Endodermal cell (in vitro differentiated cells): ENCODE results near the gene F2RL3. TPM values are rescaled to one million over a fixed set of nuclear protein-coding genes. Genes with fewer than 3 reads are reported as not detected.
"Not testable (repeated sequence)": the region's sequence is repeated elsewhere in the genome, so short reads cannot be mapped to it uniquely, and the experiment has no call there.

ENCODE experiments used
- DNase-seq: peaks from one replicate; pipeline ENCODE4 v3.0.0-alpha.2; 2017
- H3K27ac ChIP-seq: 2 replicates; pipeline ENCODE4 v1.5.1; 2013; ENCODE audit warnings: mild to moderate bottlenecking, low read depth, low read length, moderate library complexity
- H3K27me3 ChIP-seq: 2 replicates; pipeline ENCODE4 v1.6.1; 2013; ENCODE audit warnings: mild to moderate bottlenecking, low read length, moderate library complexity; ENCODE audit not compliant: insufficient read depth, control insufficient read depth, poor library complexity, severe bottlenecking
- H3K36me3 ChIP-seq: 2 replicates; pipeline ENCODE4 v1.7.0; 2013; ENCODE audit warnings: mild to moderate bottlenecking, low read length, moderate library complexity; ENCODE audit not compliant: control insufficient read depth, insufficient read depth
- H3K4me1 ChIP-seq: one replicate; pipeline ENCODE4 v1.7.0; 2013; ENCODE audit warnings: low read length; ENCODE audit not compliant: control insufficient read depth, insufficient read depth
- H3K4me3 ChIP-seq: 2 replicates; pipeline ENCODE4 v1.5.1; 2013; ENCODE audit warnings: mild to moderate bottlenecking, low read length, moderate library complexity
- H3K9ac ChIP-seq: 2 replicates; pipeline ENCODE4 v1.6.1; 2013; ENCODE audit warnings: mild to moderate bottlenecking, low read length, moderate library complexity; ENCODE audit not compliant: poor library complexity, severe bottlenecking; ENCODE audit errors: extremely low read depth
- H3K9me3 ChIP-seq: 2 replicates; pipeline ENCODE4 v1.6.1; 2013; ENCODE audit warnings: mild to moderate bottlenecking, low read length, moderate library complexity; ENCODE audit not compliant: control insufficient read depth
- H3K27ac Mint-ChIP-seq: 2 replicates; pipeline ENCODE4 v1.8.0; 2020; ENCODE audit warnings: mixed read lengths
- H3K27me3 Mint-ChIP-seq: 2 replicates; pipeline ENCODE4 v1.8.0; 2021; ENCODE audit warnings: mild to moderate bottlenecking, mixed read lengths; ENCODE audit not compliant: insufficient read depth
- H3K36me3 Mint-ChIP-seq: 2 replicates; pipeline ENCODE4 v1.8.0; 2020; ENCODE audit warnings: low read depth, mixed read lengths
- H3K4me1 Mint-ChIP-seq: 2 replicates; pipeline ENCODE4 v1.8.0; 2020; ENCODE audit warnings: mixed read lengths
- H3K4me3 Mint-ChIP-seq: 2 replicates; pipeline ENCODE4 v1.8.0; 2020; ENCODE audit warnings: mild to moderate bottlenecking, moderate library complexity, mixed read lengths
- H3K9me3 Mint-ChIP-seq: 2 replicates; pipeline ENCODE4 v1.8.0; 2020; ENCODE audit warnings: mild to moderate bottlenecking, mixed read lengths
- WGBS, 2 experiments: methylation state at CpG; one replicate each; pipeline versions ENCODE4 v1.1.5 to v1.1.7; 2013; ENCODE audit warnings: missing lambda C conversion rate in 2 of 2, mixed read lengths in 1 of 2; ENCODE audit not compliant: insufficient coverage in 1 of 2, insufficient read length in 1 of 2; 5-methylcytosine and 5-hydroxymethylcytosine counted together
- total RNA-seq, 2 donors: library from RNA; stranded (reverse); fragmentation: NEBNext Ultra II Directional in 1 of 2; extraction: Animal tissue kit (Norgen Biotek cat#: 25700) in 1 of 2; gene quantifications; 2 replicates in 1 of 2; 3 replicates in 1 of 2; pipeline ENCODE4 v1.2.1, GENCODE V29; 2021
- TF ChIP-seq, protein P1 (sequence below): fragments of 200-600 bp; sonication (generic); conservative IDR thresholded peaks from 2 replicates; pipeline ENCODE4 v1.5.0; 2021; ENCODE audit warnings: antibody characterized with exemption, mild to moderate bottlenecking

F2RL3 gene
- total RNA-seq, 2 donors from 2014 or later, result not detected

DNA sequence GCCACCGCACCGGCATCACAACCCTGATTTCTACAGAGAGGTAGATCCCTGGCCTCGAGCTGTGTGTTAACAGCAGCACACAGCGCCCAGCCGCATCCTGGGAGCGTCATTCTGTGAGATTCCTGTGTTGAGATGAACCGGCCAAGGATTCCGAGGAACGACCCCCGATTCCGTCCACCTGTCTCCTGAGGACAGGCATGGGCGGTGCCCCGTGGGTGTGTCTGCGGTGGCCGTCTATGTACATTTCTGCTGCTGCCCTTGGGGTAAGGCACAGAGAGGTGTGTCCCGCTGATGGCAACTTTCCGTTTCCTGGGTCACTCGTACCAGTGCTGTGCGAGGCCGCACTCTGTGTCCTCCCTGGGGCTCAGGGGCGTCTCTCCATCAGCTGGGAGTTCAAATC is 16.1 kb upstream of the F2RL3 start:
- H3K4me3 Mint-ChIP-seq, result no peak overlapping the region
- no peaks in the 10 kb centered on the region for H3K4me1 Mint-ChIP-seq
- TF ChIP-seq, protein P1, sequence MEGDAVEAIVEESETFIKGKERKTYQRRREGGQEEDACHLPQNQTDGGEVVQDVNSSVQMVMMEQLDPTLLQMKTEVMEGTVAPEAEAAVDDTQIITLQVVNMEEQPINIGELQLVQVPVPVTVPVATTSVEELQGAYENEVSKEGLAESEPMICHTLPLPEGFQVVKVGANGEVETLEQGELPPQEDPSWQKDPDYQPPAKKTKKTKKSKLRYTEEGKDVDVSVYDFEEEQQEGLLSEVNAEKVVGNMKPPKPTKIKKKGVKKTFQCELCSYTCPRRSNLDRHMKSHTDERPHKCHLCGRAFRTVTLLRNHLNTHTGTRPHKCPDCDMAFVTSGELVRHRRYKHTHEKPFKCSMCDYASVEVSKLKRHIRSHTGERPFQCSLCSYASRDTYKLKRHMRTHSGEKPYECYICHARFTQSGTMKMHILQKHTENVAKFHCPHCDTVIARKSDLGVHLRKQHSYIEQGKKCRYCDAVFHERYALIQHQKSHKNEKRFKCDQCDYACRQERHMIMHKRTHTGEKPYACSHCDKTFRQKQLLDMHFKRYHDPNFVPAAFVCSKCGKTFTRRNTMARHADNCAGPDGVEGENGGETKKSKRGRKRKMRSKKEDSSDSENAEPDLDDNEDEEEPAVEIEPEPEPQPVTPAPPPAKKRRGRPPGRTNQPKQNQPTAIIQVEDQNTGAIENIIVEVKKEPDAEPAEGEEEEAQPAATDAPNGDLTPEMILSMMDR, result no peak
- H3K27me3 Mint-ChIP-seq, result no peaks in the 10 kb centered on the region
- 95 to 97% methylated on average over 21 of the region's 21 CpGs for whole genome bisulfite sequencing, 2 experiments
- peaks cover 61% of the 10 kb centered on the region for H3K36me3 Mint-ChIP-seq
- no peak overlapping the region for H3K9ac ChIP-seq
- H3K9me3 ChIP-seq, result no peaks in the 10 kb centered on the region
- no peak overlapping the region for H3K27ac Mint-ChIP-seq
- no peaks in the 10 kb centered on the region for H3K9me3 Mint-ChIP-seq
- peaks cover 36% of the 10 kb centered on the region for H3K36me3 ChIP-seq
- H3K27me3 ChIP-seq, result no peaks in the 10 kb centered on the region
- DNase-seq, result no peak
- H3K4me3 ChIP-seq, result no peak overlapping the region
- no peaks in the 10 kb centered on the region for H3K4me1 ChIP-seq
- no peak overlapping the region for H3K27ac ChIP-seq

DNA sequence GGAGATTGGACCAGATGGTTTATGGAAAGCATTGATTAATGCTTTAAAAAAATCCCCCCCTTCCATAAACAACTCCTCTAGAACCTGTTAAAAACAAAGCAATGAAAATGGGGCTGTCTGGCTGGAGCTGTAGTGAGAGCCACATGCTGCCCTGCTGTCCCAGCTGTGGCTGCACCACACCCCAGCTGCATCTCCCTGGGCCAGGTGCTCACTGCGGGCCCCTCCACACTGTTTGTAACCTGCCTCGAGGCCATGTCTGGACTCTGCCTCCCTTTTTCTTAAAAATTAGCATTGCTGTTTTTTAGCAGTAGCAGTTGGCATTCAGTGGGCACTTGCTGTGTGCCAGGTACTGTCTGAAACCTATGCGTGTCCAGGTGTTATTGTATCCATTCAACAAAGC is 15.2 kb upstream of the F2RL3 start:
- WGBS, 2 experiments, result 90 to 96% methylated on average over 3 of the region's 3 CpGs
- H3K27ac Mint-ChIP-seq, result peak overlapping the region; percentile 78
- no peaks in the 10 kb centered on the region for H3K9me3 ChIP-seq

DNA sequence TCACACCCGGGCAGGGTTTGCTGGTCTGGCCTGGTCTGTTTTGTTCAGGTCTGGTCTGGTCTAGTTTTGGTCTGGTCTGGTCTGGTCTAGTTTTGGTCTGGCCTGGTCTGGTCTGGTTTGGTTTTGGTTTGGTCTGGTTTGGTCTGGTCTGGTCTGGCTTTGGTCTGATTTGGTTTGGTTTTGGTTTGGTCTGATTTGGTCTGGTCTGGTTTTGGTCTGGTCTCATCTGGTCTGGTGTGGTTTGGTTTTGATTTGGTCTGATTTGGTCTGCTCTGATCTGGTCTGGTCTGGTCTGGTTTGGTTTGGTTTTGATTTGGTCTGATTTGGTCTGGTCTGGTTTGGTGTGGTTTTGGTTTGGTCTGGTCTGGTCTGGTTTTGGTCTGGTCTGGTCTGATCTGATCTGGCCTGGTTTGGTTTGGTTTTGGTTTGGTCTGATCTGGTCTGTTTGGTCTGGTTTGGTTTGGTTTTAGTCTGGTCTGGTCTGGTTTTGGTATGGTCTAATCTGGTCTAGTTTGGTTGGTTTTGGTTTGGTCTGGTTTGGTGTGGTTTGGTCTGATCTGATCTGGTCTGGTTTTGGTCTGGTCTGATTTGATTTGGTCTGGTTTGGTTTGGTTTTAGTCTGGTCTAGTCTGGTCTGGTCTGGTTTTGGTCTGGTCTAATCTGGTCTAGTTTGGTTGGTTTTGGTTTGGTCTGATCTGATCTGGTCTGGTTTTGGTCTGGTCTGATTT is 14.4 kb upstream of the F2RL3 start:
- Histone ChIP-seq H3K9ac (peak overlapping the region; percentile 16), H3K4me3 (no peak overlapping the region), H3K27ac (peak overlapping the region; percentile 36), H3K9me3 (no peaks in the 10 kb centered on the region), H3K36me3 (peaks cover 38% of the 10 kb centered on the region), H3K4me1 (no peaks in the 10 kb centered on the region), H3K27me3 (no peaks in the 10 kb centered on the region)
- Mint-ChIP-seq H3K9me3 (no peaks in the 10 kb centered on the region), H3K4me1 (no peaks in the 10 kb centered on the region), H3K27ac (peak overlapping the region; percentile 78), H3K36me3 (peaks cover 57% of the 10 kb centered on the region), H3K4me3 (no peak overlapping the region), H3K27me3 (no peaks in the 10 kb centered on the region)
- DNase-seq, result no peak
- whole genome bisulfite sequencing, 2 experiments, result 67 to 100% methylated on average over 1 of the region's 1 CpG
- TF ChIP-seq, protein P1, result no peak

More for the DNA sequence above, 15.2 kb upstream of the F2RL3 start:
- no peak overlapping the region for H3K9ac ChIP-seq
- H3K27ac ChIP-seq, result no peak overlapping the region
- Mint-ChIP-seq H3K36me3 (peaks cover 54% of the 10 kb centered on the region), H3K4me3 (no peak overlapping the region), H3K4me1 (no peaks in the 10 kb centered on the region), H3K27me3 (no peaks in the 10 kb centered on the region), H3K9me3 (no peaks in the 10 kb centered on the region)
- TF ChIP-seq, protein P1, result no peak
- DNase-seq, result no peak
- no peaks in the 10 kb centered on the region for H3K27me3 ChIP-seq
- H3K4me3 ChIP-seq, result no peak overlapping the region
- no peaks in the 10 kb centered on the region for H3K4me1 ChIP-seq
- peaks cover 38% of the 10 kb centered on the region for H3K36me3 ChIP-seq

DNA sequence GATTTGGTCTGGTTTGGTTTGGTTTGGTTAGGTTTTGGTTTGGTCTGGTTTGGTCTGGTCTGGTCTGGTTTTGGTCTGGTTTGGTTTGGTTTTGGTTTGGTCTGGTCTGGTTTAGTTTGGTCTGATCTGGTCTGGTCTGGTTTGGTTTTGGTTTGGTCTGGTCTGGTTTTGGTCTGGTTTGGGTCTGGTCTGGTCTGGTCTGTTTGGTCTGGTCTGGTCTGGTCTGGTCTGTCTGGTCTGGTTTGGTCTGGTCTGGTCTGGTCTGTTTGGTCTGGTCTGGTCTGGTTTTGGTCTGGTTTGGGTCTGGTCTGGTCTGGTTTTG is 13.9 kb upstream of the F2RL3 start:
- not testable (repeated sequence) for H3K4me3 Mint-ChIP-seq, H3K4me1 Mint-ChIP-seq, H3K4me3 ChIP-seq, H3K9me3 Mint-ChIP-seq, H3K27ac ChIP-seq, DNase-seq, H3K27me3 ChIP-seq, H3K9me3 ChIP-seq, H3K4me1 ChIP-seq, H3K27me3 Mint-ChIP-seq
- peak overlapping the region; percentile 16 for H3K9ac ChIP-seq
- Mint-ChIP-seq H3K27ac (peak overlapping the region; percentile 78), H3K36me3 (peaks cover 60% of the 10 kb centered on the region)
- H3K36me3 ChIP-seq, result peaks cover 38% of the 10 kb centered on the region
